Measurements from ENCODE around the gene PDE4DIP.
"Not testable (repeated sequence)": the region's sequence is repeated elsewhere in the genome, so short reads cannot be mapped to it uniquely, and the experiment has no call there.

PDE4DIP gene

GRCh38 chr1:148868924-148869633 lies 24.9 kb downstream of the PDE4DIP start:
- not testable (repeated sequence) for H3K27ac ChIP-seq; DNase-seq (ENCODE audit: low read depth, low spot score)

DNA sequence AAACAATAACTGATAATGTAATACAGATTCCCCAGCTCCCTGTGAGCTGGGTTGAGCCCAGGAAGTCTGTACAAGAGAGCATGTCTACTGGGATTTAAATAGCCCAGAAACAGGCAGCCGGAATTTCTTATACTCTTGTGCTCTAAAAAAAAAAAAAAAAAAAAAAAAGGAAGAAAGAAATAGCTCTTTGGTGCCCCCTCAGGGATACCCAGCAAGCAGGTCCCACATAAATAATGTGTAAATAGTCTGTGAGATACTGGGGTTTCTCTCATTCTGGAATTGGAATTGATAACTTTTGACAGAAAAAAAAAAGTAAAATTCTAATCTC lies 25.4 kb downstream of the PDE4DIP start:
- DNase-seq (ENCODE audit: low read depth, low spot score); H3K27ac ChIP-seq: not testable (repeated sequence)

DNA sequence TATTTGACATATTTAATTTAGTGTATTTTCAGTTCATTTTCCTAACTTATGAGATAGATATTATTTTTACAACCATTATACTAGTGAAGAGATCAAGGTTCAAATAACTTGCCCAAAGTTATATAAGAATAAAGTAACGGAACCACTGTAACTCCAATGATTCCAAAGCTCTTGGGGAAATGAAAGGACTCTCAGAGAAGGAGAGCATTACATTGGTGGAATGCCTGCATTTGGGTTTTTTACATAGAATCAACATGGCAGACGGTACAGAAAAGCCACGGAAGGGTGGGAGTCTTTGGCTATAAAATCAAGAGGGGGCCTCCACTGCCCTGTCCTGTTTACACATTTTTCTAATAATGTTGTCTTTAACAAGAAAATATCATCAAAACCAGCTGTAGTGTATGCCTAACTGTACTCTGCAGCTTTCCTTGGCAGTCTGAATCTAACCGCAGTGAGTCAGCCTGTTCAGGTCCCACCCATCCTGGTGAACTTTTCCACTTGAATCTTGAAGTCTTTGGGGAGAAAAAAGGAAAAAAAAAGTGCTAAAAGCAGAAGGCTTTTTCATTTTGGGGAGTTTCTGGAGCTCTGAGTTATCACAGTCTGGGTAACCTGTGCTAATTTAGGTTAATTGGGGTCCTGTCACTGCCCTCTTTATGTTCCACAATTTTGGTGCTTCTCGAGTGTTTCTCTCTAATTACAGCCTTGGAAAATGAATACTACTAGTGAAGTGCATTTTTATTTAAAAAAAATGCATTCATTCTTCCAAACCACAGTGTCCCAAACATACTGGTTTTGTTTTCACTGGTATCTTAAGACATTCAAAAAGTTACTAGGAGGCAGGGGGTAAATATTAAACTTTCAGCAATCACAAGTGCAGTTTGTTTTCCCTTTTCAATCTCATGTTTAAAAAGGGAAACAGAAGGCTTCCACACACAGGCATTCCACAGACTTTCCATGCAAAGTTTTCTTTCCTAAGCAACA lies 30.5 kb downstream of the PDE4DIP start:
- DNase-seq (ENCODE audit: low read depth, low spot score); H3K27ac ChIP-seq: not testable (repeated sequence)

GRCh38 chr1:148879812-148880416 lies 35.7 kb downstream of the PDE4DIP start:
- DNase-seq (ENCODE audit: low read depth, low spot score); H3K27ac ChIP-seq: not testable (repeated sequence)

- not testable (repeated sequence) for DNase-seq (ENCODE audit: low read depth, low spot score)
Observed at GRCh38 chr1:148881261-148881660, 37.0 kb downstream of the PDE4DIP start.

DNA sequence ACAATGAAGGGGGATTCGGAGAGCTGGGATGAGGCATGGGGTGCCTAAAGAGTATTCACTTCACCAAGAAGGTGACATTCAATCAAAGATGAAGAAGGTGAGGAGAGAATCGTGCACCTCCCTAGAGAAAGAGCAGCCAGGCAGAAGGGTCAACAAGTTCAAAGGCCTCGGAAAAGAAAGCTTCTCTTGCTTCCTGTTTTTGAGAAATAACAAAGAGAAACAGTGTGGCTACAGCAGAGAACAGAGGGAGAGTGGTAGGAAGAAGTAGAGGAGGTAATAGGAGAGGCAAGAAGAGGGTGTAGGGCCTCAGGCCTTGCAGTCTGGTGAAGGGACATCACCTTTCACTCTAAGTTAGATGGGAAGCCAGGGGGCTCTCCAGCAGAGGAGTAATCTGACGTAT lies 41.0 kb downstream of the PDE4DIP start:
- not testable (repeated sequence) for H3K27ac ChIP-seq; DNase-seq (ENCODE audit: low read depth, low spot score)

More at GRCh38 chr1:148881261-148881660, 37.0 kb downstream of the PDE4DIP start:
- H3K27ac ChIP-seq, result not testable (repeated sequence)

DNA sequence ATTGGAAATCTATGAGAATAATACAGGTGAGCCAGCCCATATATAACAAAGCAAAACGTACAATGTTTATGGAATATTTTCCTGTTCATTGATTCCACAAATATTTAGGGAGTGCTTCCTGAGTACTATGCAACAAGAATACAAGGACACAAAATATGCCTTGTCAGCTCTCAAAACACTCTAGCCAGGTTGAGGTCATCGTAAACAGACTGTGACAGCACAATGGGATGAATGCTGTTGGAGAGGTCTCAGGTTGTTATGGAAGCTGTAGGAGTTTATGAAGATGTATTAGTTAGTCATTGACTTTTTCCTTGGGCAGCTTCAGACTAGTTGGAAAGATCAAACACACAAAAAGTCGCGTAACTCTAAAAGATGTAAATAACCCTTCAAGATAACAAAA lies 42.1 kb downstream of the PDE4DIP start:
- not testable (repeated sequence) for H3K27ac ChIP-seq; DNase-seq (ENCODE audit: low read depth, low spot score)

- not testable (repeated sequence) for H3K27ac ChIP-seq; DNase-seq (ENCODE audit: low read depth, low spot score)
Observed at GRCh38 chr1:148888597-148888996, 44.4 kb downstream of the PDE4DIP start.

- not testable (repeated sequence) for H3K27ac ChIP-seq; DNase-seq (ENCODE audit: low read depth, low spot score)
Observed at GRCh38 chr1:148889267-148890074, 45.2 kb downstream of the PDE4DIP start.

GRCh38 chr1:148890075-148890568 lies 45.9 kb downstream of the PDE4DIP start:
- not testable (repeated sequence) for H3K27ac ChIP-seq; DNase-seq (ENCODE audit: low read depth, low spot score)

GRCh38 chr1:148894360-148895352 lies 50.4 kb downstream of the PDE4DIP start:
- DNase-seq (ENCODE audit: low read depth, low spot score); H3K27ac ChIP-seq: not testable (repeated sequence)

DNA sequence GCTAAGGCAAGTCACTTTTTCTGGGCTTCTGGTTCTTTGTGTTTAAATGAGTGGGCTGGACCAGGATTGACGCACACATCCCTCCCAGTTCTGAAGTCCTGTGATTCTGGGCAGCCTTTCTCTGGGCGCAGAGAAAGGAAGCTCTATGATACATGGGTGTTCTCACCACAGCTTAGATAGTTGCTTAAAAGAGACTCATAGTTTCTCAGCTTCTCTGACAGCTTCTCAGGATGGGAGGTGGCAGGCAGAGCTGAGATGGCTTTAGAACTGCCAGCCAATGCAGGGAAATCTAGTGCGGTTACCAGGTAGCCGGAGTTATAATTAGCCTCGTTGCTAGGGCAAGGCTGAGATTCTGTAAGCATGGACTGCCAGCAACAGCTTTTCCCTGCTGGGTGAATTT lies 55.8 kb downstream of the PDE4DIP start:
- DNase-seq (ENCODE audit: low read depth, low spot score); H3K27ac ChIP-seq: not testable (repeated sequence)

DNA sequence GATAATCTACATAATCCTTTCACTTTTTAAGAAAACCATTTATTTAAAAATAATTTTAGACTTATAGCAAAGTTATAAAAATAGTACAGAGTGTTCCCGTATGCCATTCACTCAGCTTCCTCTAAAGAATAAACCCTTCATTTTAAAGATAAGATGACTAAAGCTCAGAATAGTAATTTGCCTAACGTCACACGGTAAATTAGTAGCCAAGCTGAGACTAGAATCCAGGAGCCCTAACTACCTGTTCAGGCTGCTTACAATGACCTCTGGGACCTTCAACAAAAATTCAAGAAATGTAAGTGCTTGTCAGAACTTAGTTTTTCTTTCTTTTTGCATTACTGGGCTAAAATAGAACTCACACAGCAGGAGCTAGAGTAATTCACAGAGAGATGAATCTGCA lies 56.5 kb downstream of the PDE4DIP start:
- H3K27ac ChIP-seq; DNase-seq (ENCODE audit: low read depth, low spot score): not testable (repeated sequence)

GRCh38 chr1:148901150-148901952 lies 57.1 kb downstream of the PDE4DIP start:
- DNase-seq (ENCODE audit: low read depth, low spot score); H3K27ac ChIP-seq: not testable (repeated sequence)

DNA sequence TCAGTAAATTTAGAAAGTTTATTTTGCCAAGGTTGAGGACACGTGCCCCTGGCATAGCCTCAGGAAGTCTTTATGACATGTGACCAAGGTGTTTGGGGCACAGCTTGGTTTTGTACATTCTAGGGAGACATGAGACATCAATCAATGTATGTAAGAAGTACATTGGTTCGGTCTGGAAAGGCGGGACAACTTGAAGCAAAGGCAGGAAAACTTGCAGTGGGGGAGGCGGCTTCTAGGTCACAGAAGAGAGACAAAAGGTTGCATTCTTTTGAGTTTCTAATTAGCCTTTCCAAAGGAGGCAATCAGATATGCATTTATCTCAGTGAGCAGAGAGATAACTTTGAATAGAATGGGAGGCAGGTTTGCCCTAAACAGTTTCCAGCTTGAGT lies 57.7 kb downstream of the PDE4DIP start:
- not testable (repeated sequence) for DNase-seq (ENCODE audit: low read depth, low spot score); H3K27ac ChIP-seq

GRCh38 chr1:148909219-148909826 lies 65.1 kb downstream of the PDE4DIP start:
- DNase-seq (ENCODE audit: low read depth, low spot score); H3K27ac ChIP-seq: not testable (repeated sequence)

GRCh38 chr1:148911303-148911928 lies 67.2 kb downstream of the PDE4DIP start:
- not testable (repeated sequence) for DNase-seq (ENCODE audit: low read depth, low spot score); H3K27ac ChIP-seq
